Measurements from ENCODE around the gene NBEA.

DNA sequence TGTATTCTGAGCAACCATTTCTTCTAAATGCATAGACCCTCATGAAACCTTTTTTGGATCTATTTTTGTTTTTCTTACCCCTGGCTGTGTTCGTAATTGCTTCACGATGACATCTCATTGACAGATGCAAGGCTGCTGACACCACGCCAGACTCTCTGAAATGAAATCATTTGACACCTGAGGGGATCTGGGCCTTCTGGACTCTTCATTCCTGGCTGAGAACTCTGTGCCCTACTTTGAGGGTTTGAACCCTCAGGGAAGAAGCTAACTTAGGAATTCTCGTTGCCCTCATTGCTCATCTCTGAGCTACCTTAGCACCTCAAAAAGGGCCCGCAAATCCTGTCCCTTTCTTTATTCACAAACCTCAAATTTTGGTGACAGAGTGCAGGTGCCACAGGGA lies 40.5 kb upstream of the NBEA start:
- no peak for TF ChIP-seq POLR2A (IDR thresholded peaks at IDR 0.05)
- TF ChIP-seq, protein P1, sequence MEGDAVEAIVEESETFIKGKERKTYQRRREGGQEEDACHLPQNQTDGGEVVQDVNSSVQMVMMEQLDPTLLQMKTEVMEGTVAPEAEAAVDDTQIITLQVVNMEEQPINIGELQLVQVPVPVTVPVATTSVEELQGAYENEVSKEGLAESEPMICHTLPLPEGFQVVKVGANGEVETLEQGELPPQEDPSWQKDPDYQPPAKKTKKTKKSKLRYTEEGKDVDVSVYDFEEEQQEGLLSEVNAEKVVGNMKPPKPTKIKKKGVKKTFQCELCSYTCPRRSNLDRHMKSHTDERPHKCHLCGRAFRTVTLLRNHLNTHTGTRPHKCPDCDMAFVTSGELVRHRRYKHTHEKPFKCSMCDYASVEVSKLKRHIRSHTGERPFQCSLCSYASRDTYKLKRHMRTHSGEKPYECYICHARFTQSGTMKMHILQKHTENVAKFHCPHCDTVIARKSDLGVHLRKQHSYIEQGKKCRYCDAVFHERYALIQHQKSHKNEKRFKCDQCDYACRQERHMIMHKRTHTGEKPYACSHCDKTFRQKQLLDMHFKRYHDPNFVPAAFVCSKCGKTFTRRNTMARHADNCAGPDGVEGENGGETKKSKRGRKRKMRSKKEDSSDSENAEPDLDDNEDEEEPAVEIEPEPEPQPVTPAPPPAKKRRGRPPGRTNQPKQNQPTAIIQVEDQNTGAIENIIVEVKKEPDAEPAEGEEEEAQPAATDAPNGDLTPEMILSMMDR (IDR thresholded peaks at IDR 0.05), result no peak

Measured in thyroid gland (tissue), 4 donors.